Endothelial cell of umbilical vein (primary cell): ENCODE results near the gene HOXC9. TPM values are rescaled to one million over a fixed set of nuclear protein-coding genes. Genes with fewer than 3 reads are reported as not detected.
A peak's percentile ranks its signal among the peaks of the same experiment; 100 is the strongest.

Source experiments
- BruUV-seq: library from RNA; stranded (reverse); fragments of 400-500 nt; replicated peaks from 2 replicates; lab custom pipeline; 2021; lab: Mats Ljungman, UMichigan
- CTCF ChIA-PET: fragments of 300-600, 350-600 bp; sonication (Branson Sonifier 250); formaldehyde crosslinking; loops from one replicate; lab custom pipeline; 2021; ENCODE audit warnings: antibody characterized with exemption, inconsistent platforms; lab: Charles Lee
- POLR2A ChIA-PET: fragments of 300-600, 350-600 bp; sonication (Branson Sonifier 250); formaldehyde crosslinking; loops from one replicate; lab custom pipeline; 2021; ENCODE audit warnings: antibody characterized with exemption, inconsistent platforms; lab: Charles Lee
- DNase-seq: peaks from one replicate; pipeline ENCODE4 v3.0.0-alpha.2; 2011; ENCODE audit warnings: low read depth, low spot score
- FAIRE-seq: peaks from 2 replicates; lab custom pipeline; 2011; peaks lifted over from hg19 to GRCh38; lab: Jason Lieb, UNC
- H2AFZ ChIP-seq: 2 replicates; pipeline ENCODE4 v1.6.0; 2012; ENCODE audit warnings: low read depth, low read length, control low read depth, inconsistent platforms
- H3K27ac ChIP-seq: 2 replicates; pipeline ENCODE4 v1.5.1; 2011; ENCODE audit warnings: low read depth, mild to moderate bottlenecking, control low read depth, low read length, moderate library complexity; ENCODE audit not compliant: insufficient read depth
- H3K27me3 ChIP-seq, 2 experiments: 2 replicates each; pipeline versions ENCODE4 v1.6.0 to v1.6.1; 2011; ENCODE audit warnings: low read length in 2 of 2, mixed read lengths in 1 of 2; ENCODE audit not compliant: control insufficient read depth in 2 of 2, insufficient read depth in 2 of 2
- H3K36me3 ChIP-seq, 2 experiments: 2 replicates in 1 of 2; 3 replicates in 1 of 2; pipeline ENCODE4 v1.5.1; 2011; ENCODE audit warnings: low read length in 2 of 2, mild to moderate bottlenecking in 1 of 2, moderate library complexity in 1 of 2; ENCODE audit not compliant: control insufficient read depth in 2 of 2, insufficient read depth in 2 of 2; ENCODE audit errors: extremely low read depth in 1 of 2
- H3K4me1 ChIP-seq: 3 replicates; pipeline ENCODE4 v1.5.1; 2011; ENCODE audit warnings: mild to moderate bottlenecking, low read length; ENCODE audit not compliant: control insufficient read depth, insufficient read depth; ENCODE audit errors: extremely low read depth
- H3K4me2 ChIP-seq: 2 replicates; pipeline ENCODE4 v1.6.1; 2011; ENCODE audit warnings: low read length, control low read depth, mixed read lengths; ENCODE audit not compliant: insufficient read depth
- H3K4me3 ChIP-seq, 3 experiments: fragments of 200-600 bp in 1 of 3; sonication (generic), shearing (Covaris generic) in 1 of 3; replicated peaks in 1 of 3; 2 replicates each; pipeline ENCODE4 v1.5.1; 2011 to 2016; ENCODE audit warnings: control low read depth in 3 of 3, low read length in 3 of 3, mild to moderate bottlenecking in 2 of 3, inconsistent platforms in 1 of 3, low read depth in 1 of 3, moderate library complexity in 1 of 3; ENCODE audit not compliant: insufficient read depth in 1 of 3
- H3K79me2 ChIP-seq: 2 replicates; pipeline ENCODE4 v1.6.0; 2012; ENCODE audit warnings: low read length, inconsistent platforms; ENCODE audit not compliant: control insufficient read depth, insufficient read depth
- H3K9ac ChIP-seq: replicated peaks from 2 replicates; pipeline ENCODE3; 2011; ENCODE audit warnings: low read length, control low read depth; ENCODE audit not compliant: insufficient read depth; ENCODE audit errors: extremely low read depth
- H3K9me1 ChIP-seq: replicated peaks from 3 replicates; pipeline ENCODE4 v1.6.0; 2011; ENCODE audit warnings: mild to moderate bottlenecking, low read length; ENCODE audit not compliant: control insufficient read depth, insufficient read depth; ENCODE audit errors: extremely low read depth
- H3K9me3 ChIP-seq: replicated peaks from 2 replicates; pipeline ENCODE4 v1.5.1; 2012; ENCODE audit warnings: low read length, inconsistent platforms; ENCODE audit not compliant: control insufficient read depth, insufficient read depth
- H4K20me1 ChIP-seq: replicated peaks from 2 replicates; pipeline ENCODE3; 2011; ENCODE audit warnings: mild to moderate bottlenecking, low read length; ENCODE audit not compliant: control insufficient read depth, insufficient read depth; ENCODE audit errors: extremely low read depth
- EZH2 ChIP-seq: IDR thresholded peaks from 2 replicates; pipeline ENCODE4 v1.6.1; 2012; ENCODE audit warnings: borderline replicate concordance, low read depth, mild to moderate bottlenecking, moderate library complexity, low read length, inconsistent platforms; ENCODE audit not compliant: severe bottlenecking
- FOS ChIP-seq: IDR thresholded peaks from 2 replicates; pipeline ENCODE4 v1.6.1; 2011; ENCODE audit warnings: mild to moderate bottlenecking, low read length, moderate library complexity, borderline replicate concordance; ENCODE audit not compliant: insufficient read depth
- GATA2 ChIP-seq: IDR thresholded peaks from 2 replicates; pipeline ENCODE4 v1.7.0; 2011; ENCODE audit warnings: low read depth, mild to moderate bottlenecking, moderate library complexity, mixed read lengths, low read length; ENCODE audit not compliant: insufficient read length, insufficient read depth
- JUN ChIP-seq: IDR thresholded peaks from 2 replicates; pipeline ENCODE4 v1.6.1; 2011; ENCODE audit warnings: borderline replicate concordance, low read depth; ENCODE audit not compliant: insufficient read length, insufficient read depth
- MYC ChIP-seq: IDR thresholded peaks from one replicate; pipeline ENCODE4 v1.6.1; 2011; ENCODE audit warnings: mild to moderate bottlenecking, low read depth, low read length
- POLR2A ChIP-seq: IDR thresholded peaks from 2 replicates; pipeline ENCODE4 v1.6.1; 2012; ENCODE audit warnings: low read depth, mild to moderate bottlenecking, control low read depth, low read length
- dilution Hi-C: fragments of 300-500 bp; cut with MboI; formaldehyde crosslinking; loops from one replicate; pipeline ENCODE4 v1.15.0; 2019; ENCODE audit warnings: low sequenced_read_pairs; ENCODE audit not compliant: extremely low pct_ligation_motif_present
- intact Hi-C: fragments of 100-400 bp; cut with micrococcal nuclease; formaldehyde crosslinking; loops from one replicate; pipeline ENCODE4 v1.10.0; 2022
- polyA plus RNA-seq, 4 experiments: library from polyadenylated mRNA; depleted of rRNA in 3 of 4; stranded (reverse) in 3 of 4; unstranded in 1 of 4; fragments of >200 nt; gene quantifications; 2 replicates each; pipeline versions ENCODE4 v1.2.1 to v1.2.3, GENCODE V29; 2011 to 2012; ENCODE audit warnings: missing spikeins in 1 of 4
- total RNA-seq: library from RNA; stranded (reverse); gene quantifications from 2 replicates; pipeline ENCODE4 v1.2.3, GENCODE V29; 2021

The HOXC9 gene
- total and polyA plus RNA-seq, 2 donors (not counting 3 experiments of a cell fraction or from before 2014, with no cell fraction given) = 0.40 to 0.58 TPM

- Histone ChIP-seq H3K79me2 (no peaks in the 10 kb centered on the region), H3K27ac (no peak overlapping the region), H4K20me1 (no peaks in the 10 kb centered on the region), H3K9ac (no peak overlapping the region), H3K4me1 (no peaks in the 10 kb centered on the region), H3K9me1 (no peaks in the 10 kb centered on the region), H3K4me2 (no peak overlapping the region), H3K27me3 (peaks cover 86 to 96% of the 10 kb centered on the region in 2 experiments), H3K9me3 (no peaks in the 10 kb centered on the region), H2AFZ (no peak overlapping the region), H3K4me3 (no peak overlapping the region), H3K36me3 (no peaks in the 10 kb centered on the region)
- dilution Hi-C loops = no loop called here
- no peak for FAIRE-seq
- ChIA-PET POLR2A (no interaction called here), CTCF (interaction anchor here (0.6 kb wide), 1 partner anchor 155 kb away, joined by 3 read pairs; no protein-coding TSS in a partner anchor)
- no TSS peak for BruUV-seq
- intact Hi-C loops = no loop called here
- DNase-seq = no peak
- TF ChIP-seq JUN = no peak
- TF ChIP-seq GATA2 = no peak
- no peak for TF ChIP-seq MYC
- peak; percentile 21 for TF ChIP-seq EZH2
These were observed 24.9 kb upstream of the HOXC9 start for GRCh38 chr12:53975064-53975471.

- Histone ChIP-seq H4K20me1 (no peaks in the 10 kb centered on the region), H3K79me2 (no peaks in the 10 kb centered on the region), H3K9me3 (no peaks in the 10 kb centered on the region), H3K4me2 (no peak overlapping the region), H3K36me3 (no peaks in the 10 kb centered on the region), H3K27me3 (peaks cover 84 to 96% of the 10 kb centered on the region in 2 experiments), H3K4me3 (no peak overlapping the region), H2AFZ (no peak overlapping the region), H3K4me1 (no peaks in the 10 kb centered on the region), H3K9me1 (no peaks in the 10 kb centered on the region), H3K27ac (no peak overlapping the region), H3K9ac (no peak overlapping the region)
- DNase-seq (no peak), FAIRE-seq (no peak)
- intact Hi-C loops = no loop called here
- POLR2A ChIA-PET = no interaction called here
- TF ChIP-seq POLR2A (no peak), EZH2 (peak; percentile 83), JUN (no peak), FOS (no peak)
- CTCF ChIA-PET = interaction anchor here (0.6 to 1.4 kb wide), 3 partner anchors 9 to 154 kb away, joined by 3 to 4 read pairs (median 3); partner anchors contain the start of gene HOXC10
- BruUV-seq = no TSS peak
- dilution Hi-C loops = no loop called here
These were observed 24.3 kb upstream of the HOXC9 start for GRCh38 chr12:53975479-53976152.
